K562 (cell line): Measurements from ENCODE around the gene DCPS. TPM values are rescaled to one million over a fixed set of nuclear protein-coding genes. Genes with fewer than 3 reads are reported as not detected.

ENCODE experiments used
- ATAC-seq: fragments of 200-7000 bp; cut with Tn5 transposase; 3 replicates; pipeline ENCODE4 v1.9.1; 2020; ENCODE audit warnings: moderate library complexity
- BruUV-seq: library from RNA; stranded (reverse); fragments of 400-500 nt; replicated peaks from 2 replicates; lab custom pipeline; 2021; lab: Mats Ljungman, UMichigan
- CTCF ChIA-PET: fragments of 300-600 bp; formaldehyde crosslinking; extraction: SDS; loops from one replicate; lab custom pipeline; 2021; ENCODE audit warnings: low intra/inter-chr PET ratio; lab: Yijun Ruan, JAX
- POLR2A ChIA-PET: fragments of 300-600, 350-650 bp; sonication (Branson Sonifier 250); formaldehyde crosslinking; extraction: SDS; loops from one replicate; lab custom pipeline; 2021; ENCODE audit warnings: antibody characterized with exemption, inconsistent platforms; lab: Yijun Ruan, JAX
- DNase-seq, 4 experiments: peaks; one replicate each; pipeline versions ENCODE4 v3.0.0 to v3.0.0-alpha.2; 2011 to 2018; ENCODE audit warnings: low spot score in 3 of 4, mixed read lengths in 3 of 4; ENCODE audit errors: extremely low read depth in 1 of 4
- FAIRE-seq: peaks from 2 replicates; lab custom pipeline; 2011; peaks lifted over from hg19 to GRCh38; lab: Jason Lieb, UNC
- H2AFZ ChIP-seq: 2 replicates; pipeline ENCODE4 v1.6.0; 2011; ENCODE audit warnings: low read depth, low read length, control low read depth, inconsistent platforms
- H3K27ac ChIP-seq: fragments of 200-600 bp; 3 replicates; pipeline ENCODE4 v1.8.0; 2011; ENCODE audit warnings: low read depth, mild to moderate bottlenecking, control low read depth, inconsistent platforms, low read length, moderate library complexity, mixed read lengths; ENCODE audit errors: extremely low read depth
- H3K27me3 ChIP-seq, 2 experiments: fragments of 300-600 bp in 1 of 2; 2 replicates in 1 of 2; 3 replicates in 1 of 2; pipeline versions ENCODE4 v1.6.0 to v1.8.0; 2011; ENCODE audit warnings: inconsistent platforms in 2 of 2, low read length in 2 of 2, mild to moderate bottlenecking in 1 of 2, mixed read lengths in 1 of 2, moderate library complexity in 1 of 2; ENCODE audit not compliant: control insufficient read depth in 2 of 2, insufficient read depth in 2 of 2
- H3K36me3 ChIP-seq: fragments of 300-600 bp; 3 replicates; pipeline ENCODE4 v1.8.0; 2011; ENCODE audit warnings: mild to moderate bottlenecking, low read length, inconsistent platforms; ENCODE audit not compliant: control insufficient read depth, insufficient read depth
- H3K4me1 ChIP-seq, 2 experiments: fragments of 200-600 bp in 1 of 2; replicated peaks in 1 of 2; 2 replicates in 1 of 2; 3 replicates in 1 of 2; pipeline versions ENCODE4 v1.5.1 to v1.8.0; 2011; ENCODE audit warnings: inconsistent platforms in 2 of 2, low read length in 2 of 2, mild to moderate bottlenecking in 1 of 2, mixed read lengths in 1 of 2, moderate library complexity in 1 of 2; ENCODE audit not compliant: control insufficient read depth in 2 of 2, insufficient read depth in 2 of 2
- H3K4me2 ChIP-seq: 2 replicates; pipeline ENCODE4 v1.6.1; 2011; ENCODE audit warnings: low read length, control low read depth, inconsistent platforms, mixed read lengths; ENCODE audit not compliant: insufficient read depth
- H3K4me3 ChIP-seq: fragments of 200-600 bp; sonication (generic), shearing (Covaris generic); 2 replicates; pipeline ENCODE4 v1.5.1; 2016; ENCODE audit warnings: control low read depth, inconsistent platforms
- H3K79me2 ChIP-seq: fragments of 200-600 bp; 3 replicates; pipeline ENCODE4 v1.8.0; 2011; ENCODE audit warnings: low read length, inconsistent platforms; ENCODE audit not compliant: control insufficient read depth, insufficient read depth
- H3K9ac ChIP-seq, 2 experiments: 2 replicates each; pipeline versions ENCODE4 v1.6.0 to v1.6.1; 2011; ENCODE audit warnings: low read depth in 2 of 2, low read length in 2 of 2, control low read depth in 1 of 2, inconsistent platforms in 1 of 2, mild to moderate bottlenecking in 1 of 2, mixed read lengths in 1 of 2; ENCODE audit not compliant: insufficient read depth in 1 of 2
- H3K9me1 ChIP-seq: one replicate; pipeline ENCODE4 v1.6.0; 2011; ENCODE audit warnings: inconsistent platforms, mild to moderate bottlenecking, low read length, moderate library complexity; ENCODE audit not compliant: control insufficient read depth, insufficient read depth
- H3K9me3 ChIP-seq: replicated peaks from 2 replicates; pipeline ENCODE4 v1.5.1; 2011; ENCODE audit warnings: low read depth, low read length, inconsistent platforms; ENCODE audit not compliant: control insufficient read depth, insufficient read depth
- H4K20me1 ChIP-seq: replicated peaks from 2 replicates; pipeline ENCODE4 v1.6.1; 2011; ENCODE audit warnings: low read length, inconsistent platforms, mixed read lengths; ENCODE audit not compliant: control insufficient read depth, insufficient read depth
- CEBPG ChIP-seq, 3 experiments: fragments of 200-800 bp in 1 of 3; sonication (Bioruptor generic) in 1 of 3; sonication (generic) in 1 of 3; formaldehyde crosslinking in 1 of 3; IDR thresholded peaks in 2 of 3; conservative IDR thresholded peaks in 1 of 3; 2 replicates each; pipeline versions ENCODE4 v1.6.1 to v1.8.0; 2016 to 2022; ENCODE audit warnings: missing compliant biosample characterization in 2 of 3, missing genetic modification characterization in 2 of 3, mild to moderate bottlenecking in 1 of 3, missing genetic modification reagents in 1 of 3
- COPS2 ChIP-seq: fragments of 450-650 bp; conservative IDR thresholded peaks from 2 replicates; pipeline ENCODE4 v1.6.1; 2016; ENCODE audit warnings: mild to moderate bottlenecking, moderate library complexity
- KLF10 ChIP-seq: fragments of 250-450 bp; sonication (Bioruptor Pico); IDR thresholded peaks from 2 replicates; pipeline ENCODE4 v1.6.1; 2021; ENCODE audit warnings: matching md5 sums
- MTA1 ChIP-seq: fragments of 450-650 bp; IDR thresholded peaks from 2 replicates; pipeline ENCODE4 v1.6.1; 2017; ENCODE audit warnings: borderline replicate concordance
- POLR2A ChIP-seq: fragments of 450-650 bp; conservative IDR thresholded peaks from 2 replicates; pipeline ENCODE4 v1.6.1; 2016
- SRSF1 ChIP-seq: fragments of 200-400 bp; formaldehyde crosslinking; IDR thresholded peaks from 2 replicates; pipeline ENCODE4 v1.6.1; 2017; ENCODE audit warnings: mild to moderate bottlenecking, low read depth, low read length, moderate library complexity
- ZNF408 ChIP-seq: fragments of 250-450 bp; sonication (Bioruptor Pico); IDR thresholded peaks from 2 replicates; pipeline ENCODE4 v1.4.0; 2020; ENCODE audit warnings: low read depth, mild to moderate bottlenecking, moderate library complexity
- ZNF431 ChIP-seq: sonication (generic); formaldehyde crosslinking; IDR thresholded peaks from 2 replicates; pipeline ENCODE4 v1.8.0; 2022; ENCODE audit warnings: mild to moderate bottlenecking, missing genetic modification reagents
- WGBS: fragments of 100-300 bp; shearing (Covaris generic); methylation state at CpG from one replicate; pipeline ENCODE4 v1.1.6; 2016; ENCODE audit warnings: low coverage, mixed read lengths; ENCODE audit not compliant: insufficient coverage; ENCODE audit errors: missing lambda C conversion rate; 5-methylcytosine and 5-hydroxymethylcytosine counted together
- in situ Hi-C: fragments of 300-500 bp; cut with MboI; formaldehyde crosslinking; loops from 4 replicates; pipeline ENCODE4 v1.15.0; 2018; ENCODE audit warnings: inconsistent platforms, mixed read lengths
- intact Hi-C: fragments of 100-400 bp; cut with micrococcal nuclease; formaldehyde crosslinking; loops from 2 replicates; pipeline ENCODE4 v1.14.2; 2022
- polyA plus RNA-seq, 8 experiments: library from polyadenylated mRNA; depleted of rRNA in 4 of 8; stranded (reverse) in 5 of 8; unstranded in 3 of 8; fragments of >200 nt; fragmentation: Nextera tagmentation in 2 of 8; fragmentation: Illumina TruSeq in 1 of 8; extraction: Ambion mirVana in 2 of 8; extraction: Trizol in 1 of 8; gene quantifications; 2 replicates each; pipeline versions ENCODE4 v1.2.1 to v1.2.3, GENCODE V29; 2011 to 2014; ENCODE audit warnings: inconsistent platforms in 1 of 8, missing spikeins in 1 of 8
- total RNA-seq, 7 experiments: library from RNA; depleted of rRNA in 6 of 7; stranded (reverse); fragments of >200 nt in 6 of 7; fragmentation: Illumina TruSeq in 2 of 7; extraction: Trizol in 2 of 7; gene quantifications; 2 replicates each; pipeline versions ENCODE4 v1.2.1 to v1.2.3, GENCODE V29; 2011 to 2021; ENCODE audit warnings: low replicate concordance in 1 of 7
- TF ChIP-seq, protein P1 (sequence below): fragments of 450-650 bp; conservative IDR thresholded peaks from 2 replicates; pipeline ENCODE4 v1.6.1; 2016; ENCODE audit warnings: missing genetic modification characterization, low read depth, mild to moderate bottlenecking, control low read depth, missing compliant biosample characterization
- TF ChIP-seq, protein P2 (sequence below), 2 experiments: IDR thresholded peaks; 2 replicates each; pipeline ENCODE4 v1.6.1; 2011; ENCODE audit warnings: borderline replicate concordance in 1 of 2, control low read depth in 1 of 2, low read depth in 1 of 2, low read length in 1 of 2, mild to moderate bottlenecking in 1 of 2, mixed read lengths in 1 of 2, moderate library complexity in 1 of 2; ENCODE audit not compliant: insufficient read depth in 1 of 2, insufficient read length in 1 of 2, poor library complexity in 1 of 2, severe bottlenecking in 1 of 2; ENCODE audit errors: extremely low read depth in 1 of 2
- TF ChIP-seq, protein P3 (sequence below): fragments of 250-450 bp; sonication (Bioruptor Pico); IDR thresholded peaks from 2 replicates; pipeline ENCODE4 v1.8.0; 2022; ENCODE audit warnings: inconsistent platforms
- TF ChIP-seq, protein P4 (sequence below), 3 experiments: IDR thresholded peaks in 2 of 3; conservative IDR thresholded peaks in 1 of 3; 2 replicates each; pipeline ENCODE4 v1.5.1; 2011 to 2012; ENCODE audit warnings: low read length in 3 of 3, mild to moderate bottlenecking in 3 of 3, control low read depth in 2 of 3, improper control_type of control experiment in 1 of 3, inconsistent platforms in 1 of 3, low read depth in 1 of 3, mixed read lengths in 1 of 3, moderate library complexity in 1 of 3; ENCODE audit not compliant: insufficient read depth in 2 of 3
- TF ChIP-seq, protein P5 (sequence below): sonication (generic); formaldehyde crosslinking; IDR thresholded peaks from 2 replicates; pipeline ENCODE4 v1.8.0; 2022; ENCODE audit warnings: mild to moderate bottlenecking, missing genetic modification reagents, borderline replicate concordance

The DCPS gene
- total and polyA plus RNA-seq, 9 of the 15 experiments (the other 6 are each of a cell fraction or from before 2014, with no cell fraction given) = 8.7 to 38.1 (median 17.9) TPM

DNA sequence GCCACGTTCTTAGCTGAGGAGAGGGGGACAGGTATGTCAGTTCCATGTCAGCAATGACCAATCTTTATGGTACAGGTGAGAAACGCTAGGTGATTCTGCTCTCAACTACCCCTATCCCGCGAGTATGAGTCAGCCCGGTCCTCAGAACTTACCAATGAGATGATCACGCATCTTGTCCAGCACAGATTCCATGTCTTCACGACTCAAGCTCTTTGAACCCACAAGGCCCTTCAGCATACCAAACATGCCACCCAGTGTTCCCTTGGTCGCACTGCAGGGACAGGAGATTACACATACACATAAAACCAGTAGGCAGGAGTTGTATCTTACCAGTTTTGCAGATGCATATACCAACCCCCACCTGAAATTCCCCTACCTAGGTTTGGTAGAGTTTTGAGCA lies 38.0 kb upstream of the DCPS start:
- intact Hi-C loops = no loop called here
- in situ Hi-C loops = no loop called here
- no peak overlapping the region for H3K9ac ChIP-seq
- CTCF ChIA-PET = no interaction called here
- H3K9me1 ChIP-seq = no peaks in the 10 kb centered on the region
- H3K4me1 ChIP-seq = peaks cover 4 to 11% of the 10 kb centered on the region in 2 experiments; a peak in 3 of 5 replicates
- H3K79me2 ChIP-seq = peaks cover 43% of the 10 kb centered on the region
- POLR2A ChIA-PET = interaction anchor here (0.8 kb wide), 2 partner anchors 9 to 25 kb away, joined by 3 read pairs; no protein-coding TSS in a partner anchor
- H3K36me3 ChIP-seq = peaks cover 77% of the 10 kb centered on the region
- DNase-seq (no peak), FAIRE-seq (no peak), ATAC-seq (no peak)
- H3K4me3 ChIP-seq = no peak overlapping the region
- no peaks in the 10 kb centered on the region for H3K9me3 ChIP-seq
- no TSS peak for BruUV-seq
- H3K27ac ChIP-seq = no peak overlapping the region
- no peaks in the 10 kb centered on the region; a peak in 1 of 5 replicates for H3K27me3 ChIP-seq
- 95% methylated on average over 8 of the region's 8 CpGs for WGBS
- H2AFZ ChIP-seq = no peak overlapping the region
- no peak overlapping the region for H3K4me2 ChIP-seq
- H4K20me1 ChIP-seq = no peaks in the 10 kb centered on the region
- no peak for TF ChIP-seq MTA1
- TF ChIP-seq ZNF431 = no peak
- TF ChIP-seq, protein P1, sequence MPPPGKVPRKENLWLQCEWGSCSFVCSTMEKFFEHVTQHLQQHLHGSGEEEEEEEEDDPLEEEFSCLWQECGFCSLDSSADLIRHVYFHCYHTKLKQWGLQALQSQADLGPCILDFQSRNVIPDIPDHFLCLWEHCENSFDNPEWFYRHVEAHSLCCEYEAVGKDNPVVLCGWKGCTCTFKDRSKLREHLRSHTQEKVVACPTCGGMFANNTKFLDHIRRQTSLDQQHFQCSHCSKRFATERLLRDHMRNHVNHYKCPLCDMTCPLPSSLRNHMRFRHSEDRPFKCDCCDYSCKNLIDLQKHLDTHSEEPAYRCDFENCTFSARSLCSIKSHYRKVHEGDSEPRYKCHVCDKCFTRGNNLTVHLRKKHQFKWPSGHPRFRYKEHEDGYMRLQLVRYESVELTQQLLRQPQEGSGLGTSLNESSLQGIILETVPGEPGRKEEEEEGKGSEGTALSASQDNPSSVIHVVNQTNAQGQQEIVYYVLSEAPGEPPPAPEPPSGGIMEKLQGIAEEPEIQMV (tag) = no peak
- no peak for TF ChIP-seq COPS2
- TF ChIP-seq, protein P2, sequence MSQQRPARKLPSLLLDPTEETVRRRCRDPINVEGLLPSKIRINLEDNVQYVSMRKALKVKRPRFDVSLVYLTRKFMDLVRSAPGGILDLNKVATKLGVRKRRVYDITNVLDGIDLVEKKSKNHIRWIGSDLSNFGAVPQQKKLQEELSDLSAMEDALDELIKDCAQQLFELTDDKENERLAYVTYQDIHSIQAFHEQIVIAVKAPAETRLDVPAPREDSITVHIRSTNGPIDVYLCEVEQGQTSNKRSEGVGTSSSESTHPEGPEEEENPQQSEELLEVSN (IDR thresholded peaks at IDR 0.05; ENCODE audit: borderline replicate concordance in 1 of 2, extremely low read depth in 1 of 2, insufficient read depth in 1 of 2, insufficient read length in 1 of 2, low read depth in 1 of 2, low read length in 1 of 2, poor library complexity in 1 of 2, severe bottlenecking in 1 of 2) = no peak
- no peak for TF ChIP-seq SRSF1
- TF ChIP-seq KLF10 (CRISPR knock-in tag) = no peak
- TF ChIP-seq CEBPG (CRISPR knock-in tag; IDR thresholded peaks at IDR 0.05) = no peak
- TF ChIP-seq CEBPG (tag; conservative IDR thresholded peaks at IDR 0.05 in 1 of 2, IDR thresholded peaks at IDR 0.05 in 1 of 2) = no peak
- peak; percentile 17; the same call in 1 of the 2 replicates for TF ChIP-seq POLR2A
- TF ChIP-seq, protein P3, sequence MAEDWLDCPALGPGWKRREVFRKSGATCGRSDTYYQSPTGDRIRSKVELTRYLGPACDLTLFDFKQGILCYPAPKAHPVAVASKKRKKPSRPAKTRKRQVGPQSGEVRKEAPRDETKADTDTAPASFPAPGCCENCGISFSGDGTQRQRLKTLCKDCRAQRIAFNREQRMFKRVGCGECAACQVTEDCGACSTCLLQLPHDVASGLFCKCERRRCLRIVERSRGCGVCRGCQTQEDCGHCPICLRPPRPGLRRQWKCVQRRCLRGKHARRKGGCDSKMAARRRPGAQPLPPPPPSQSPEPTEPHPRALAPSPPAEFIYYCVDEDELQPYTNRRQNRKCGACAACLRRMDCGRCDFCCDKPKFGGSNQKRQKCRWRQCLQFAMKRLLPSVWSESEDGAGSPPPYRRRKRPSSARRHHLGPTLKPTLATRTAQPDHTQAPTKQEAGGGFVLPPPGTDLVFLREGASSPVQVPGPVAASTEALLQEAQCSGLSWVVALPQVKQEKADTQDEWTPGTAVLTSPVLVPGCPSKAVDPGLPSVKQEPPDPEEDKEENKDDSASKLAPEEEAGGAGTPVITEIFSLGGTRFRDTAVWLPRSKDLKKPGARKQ = no peak
- no peak for TF ChIP-seq ZNF408 (CRISPR knock-in tag)
- TF ChIP-seq, protein P4, sequence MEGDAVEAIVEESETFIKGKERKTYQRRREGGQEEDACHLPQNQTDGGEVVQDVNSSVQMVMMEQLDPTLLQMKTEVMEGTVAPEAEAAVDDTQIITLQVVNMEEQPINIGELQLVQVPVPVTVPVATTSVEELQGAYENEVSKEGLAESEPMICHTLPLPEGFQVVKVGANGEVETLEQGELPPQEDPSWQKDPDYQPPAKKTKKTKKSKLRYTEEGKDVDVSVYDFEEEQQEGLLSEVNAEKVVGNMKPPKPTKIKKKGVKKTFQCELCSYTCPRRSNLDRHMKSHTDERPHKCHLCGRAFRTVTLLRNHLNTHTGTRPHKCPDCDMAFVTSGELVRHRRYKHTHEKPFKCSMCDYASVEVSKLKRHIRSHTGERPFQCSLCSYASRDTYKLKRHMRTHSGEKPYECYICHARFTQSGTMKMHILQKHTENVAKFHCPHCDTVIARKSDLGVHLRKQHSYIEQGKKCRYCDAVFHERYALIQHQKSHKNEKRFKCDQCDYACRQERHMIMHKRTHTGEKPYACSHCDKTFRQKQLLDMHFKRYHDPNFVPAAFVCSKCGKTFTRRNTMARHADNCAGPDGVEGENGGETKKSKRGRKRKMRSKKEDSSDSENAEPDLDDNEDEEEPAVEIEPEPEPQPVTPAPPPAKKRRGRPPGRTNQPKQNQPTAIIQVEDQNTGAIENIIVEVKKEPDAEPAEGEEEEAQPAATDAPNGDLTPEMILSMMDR (IDR thresholded peaks at IDR 0.05 in 2 of 3, conservative IDR thresholded peaks at IDR 0.05 in 1 of 3; ENCODE audit: insufficient read depth in 2 of 3, low read depth in 1 of 3, low read length in 3 of 3) = 0 out of 6 replicates have a peak, but pooled peaks of 1 of the 3 experiments have one; percentile 17
- TF ChIP-seq, protein P5, sequence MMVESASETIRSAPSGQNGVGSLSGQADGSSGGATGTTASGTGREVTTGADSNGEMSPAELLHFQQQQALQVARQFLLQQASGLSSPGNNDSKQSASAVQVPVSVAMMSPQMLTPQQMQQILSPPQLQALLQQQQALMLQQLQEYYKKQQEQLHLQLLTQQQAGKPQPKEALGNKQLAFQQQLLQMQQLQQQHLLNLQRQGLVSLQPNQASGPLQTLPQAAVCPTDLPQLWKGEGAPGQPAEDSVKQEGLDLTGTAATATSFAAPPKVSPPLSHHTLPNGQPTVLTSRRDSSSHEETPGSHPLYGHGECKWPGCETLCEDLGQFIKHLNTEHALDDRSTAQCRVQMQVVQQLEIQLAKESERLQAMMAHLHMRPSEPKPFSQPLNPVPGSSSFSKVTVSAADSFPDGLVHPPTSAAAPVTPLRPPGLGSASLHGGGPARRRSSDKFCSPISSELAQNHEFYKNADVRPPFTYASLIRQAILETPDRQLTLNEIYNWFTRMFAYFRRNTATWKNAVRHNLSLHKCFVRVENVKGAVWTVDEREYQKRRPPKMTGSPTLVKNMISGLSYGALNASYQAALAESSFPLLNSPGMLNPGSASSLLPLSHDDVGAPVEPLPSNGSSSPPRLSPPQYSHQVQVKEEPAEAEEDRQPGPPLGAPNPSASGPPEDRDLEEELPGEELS = no peak
